ENCODE results near the gene P2RX4.

- peak in 1 of 2 donors; percentile 85 for TF ChIP-seq POLR2A (IDR thresholded peaks at IDR 0.05)
- peak in 9 of 12 donors; percentile 12 to 51 (median 27) for TF ChIP-seq CTCF (IDR thresholded peaks at IDR 0.05)
Observed at GRCh38 chr12:121209624-121210572, at the start of gene P2RX4.

Data from heart left ventricle (tissue), 13 donors.